GM11168 (cell line): ENCODE results near the gene PITX1.

Source experiments
- in situ Hi-C: fragments of 300-500 bp; cut with MboI; formaldehyde crosslinking; loops from one replicate; pipeline ENCODE4 v1.12.0; 2022; ENCODE audit warnings: low sequenced_read_pairs; ENCODE audit not compliant: unreplicated experiment

The PITX1 gene

GRCh38 chr5:135062216-135063055, 28.4 kb upstream of the PITX1 start:
- in situ Hi-C loops: no loop called here

GRCh38 chr5:135061001-135061400, 27.0 kb upstream of the PITX1 start:
- in situ Hi-C loops: no loop called here

- in situ Hi-C loops: no loop called here
These were observed 26.0 kb upstream of the PITX1 start for GRCh38 chr5:135060021-135060420.

GRCh38 chr5:135059000-135059923, 25.2 kb upstream of the PITX1 start:
- in situ Hi-C loops: no loop called here

- in situ Hi-C loops: no loop called here
These were observed 24.3 kb upstream of the PITX1 start for GRCh38 chr5:135058331-135058732.

- in situ Hi-C loops: no loop called here
These were observed 23.2 kb upstream of the PITX1 start for GRCh38 chr5:135057233-135057632.

- in situ Hi-C loops: no loop called here
These were observed 22.4 kb upstream of the PITX1 start for GRCh38 chr5:135056316-135057030.

GRCh38 chr5:135055396-135055795, 21.4 kb upstream of the PITX1 start:
- in situ Hi-C loops: no loop called here

GRCh38 chr5:135054546-135054945, 20.5 kb upstream of the PITX1 start:
- in situ Hi-C loops: no loop called here

- in situ Hi-C loops: no loop called here
These were observed 20.0 kb upstream of the PITX1 start for GRCh38 chr5:135053989-135054388.

GRCh38 chr5:135053278-135053677, 19.2 kb upstream of the PITX1 start:
- in situ Hi-C loops: no loop called here

GRCh38 chr5:135052511-135053145, 18.6 kb upstream of the PITX1 start:
- in situ Hi-C loops: no loop called here

- in situ Hi-C loops: no loop called here
These were observed 17.8 kb upstream of the PITX1 start for GRCh38 chr5:135051872-135052271.

GRCh38 chr5:135051399-135051798, 17.4 kb upstream of the PITX1 start:
- in situ Hi-C loops: no loop called here

- in situ Hi-C loops: no loop called here
These were observed 16.3 kb upstream of the PITX1 start for GRCh38 chr5:135050244-135050767.

- in situ Hi-C loops: no loop called here
These were observed 14.9 kb upstream of the PITX1 start for GRCh38 chr5:135048930-135049329.

- in situ Hi-C loops: no loop called here
These were observed 14.3 kb upstream of the PITX1 start for GRCh38 chr5:135048286-135048685.

- in situ Hi-C loops: no loop called here
These were observed 13.3 kb upstream of the PITX1 start for GRCh38 chr5:135047347-135047695.

- in situ Hi-C loops: no loop called here
These were observed 12.8 kb upstream of the PITX1 start for GRCh38 chr5:135046661-135047346.
